NCI-H2196 treated with DMSO at 0.1 percent for 48 hours (cell line): ENCODE results near the gene DOK4.
"Not testable (repeated sequence)": the region's sequence is repeated elsewhere in the genome, so short reads cannot be mapped to it uniquely, and the experiment has no call there.

Source experiments
- DNase-seq: peaks from one replicate; lab custom pipeline; 2025; ENCODE audit not compliant: unreplicated experiment; lab: John Stamatoyannopoulos, UW

Gene DOK4

GRCh38 chr16:57452021-57452420 lies 34.3 kb downstream of the DOK4 start:
- DNase-seq, result no peak

GRCh38 chr16:57447186-57447962 lies 38.9 kb downstream of the DOK4 start, which contains the start of the genes CIAPIN1 and COQ9:
Gene CIAPIN1 (minus strand): TSS chr16:57447385. CDS start chr16:57440928, 6,457 bp downstream.
Gene COQ9 (plus strand): TSS chr16:57447479. CDS start chr16:57447506, 27 bp downstream.
- DNase-seq, result peak; percentile 47

- DNase-seq, result no peak
Measured at GRCh38 chr16:57446531-57447185, 39.6 kb downstream of the DOK4 start.

GRCh38 chr16:57445510-57445909 lies 40.8 kb downstream of the DOK4 start:
- no peak for DNase-seq

GRCh38 chr16:57444711-57445110 lies 41.6 kb downstream of the DOK4 start:
- DNase-seq, result no peak

- DNase-seq, result not testable (repeated sequence)
Measured at GRCh38 chr16:57440551-57440950, 45.7 kb downstream of the DOK4 start.

DNA sequence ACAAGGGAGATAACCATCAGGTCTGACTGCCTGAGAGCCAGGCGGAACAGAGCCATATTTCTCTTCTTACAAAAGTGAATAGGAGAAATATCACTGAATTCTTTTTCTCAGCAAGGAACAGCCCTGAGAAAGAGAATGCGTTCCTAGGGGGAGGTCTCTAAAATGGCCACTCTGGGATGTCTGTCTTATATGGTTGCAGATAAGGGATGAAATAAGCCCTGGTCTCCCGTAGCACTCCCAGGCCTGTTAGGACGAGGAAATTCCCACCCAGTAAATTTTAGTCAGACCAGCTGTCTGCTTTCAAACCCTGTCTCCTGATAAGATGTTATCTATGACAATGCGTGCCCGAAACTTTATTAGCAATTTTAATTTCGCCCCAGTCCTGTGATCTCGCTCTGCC lies 46.3 kb downstream of the DOK4 start:
- not testable (repeated sequence) for DNase-seq

DNA sequence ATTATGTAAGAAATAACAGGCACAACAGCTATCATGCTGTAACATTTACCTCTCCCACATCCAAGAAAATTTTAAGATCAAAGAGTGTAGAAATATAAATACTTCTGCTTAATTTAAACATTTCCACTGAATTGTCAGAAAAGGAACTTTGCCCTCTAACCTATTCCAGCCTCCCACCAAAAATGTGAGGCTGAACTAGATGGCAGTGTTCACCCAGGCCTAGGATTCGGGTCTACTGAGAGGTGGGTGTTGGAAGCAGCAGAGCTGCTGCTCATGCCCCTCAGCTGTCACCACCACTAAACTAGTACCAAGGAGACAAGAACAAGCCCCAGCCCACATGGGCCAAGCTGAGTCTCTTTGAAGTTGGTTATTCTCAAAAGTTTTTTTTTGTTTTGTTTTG lies 50.5 kb downstream of the DOK4 start:
- DNase-seq, result no peak

GRCh38 chr16:57434003-57434402 lies 52.3 kb downstream of the DOK4 start:
- no peak for DNase-seq

DNA sequence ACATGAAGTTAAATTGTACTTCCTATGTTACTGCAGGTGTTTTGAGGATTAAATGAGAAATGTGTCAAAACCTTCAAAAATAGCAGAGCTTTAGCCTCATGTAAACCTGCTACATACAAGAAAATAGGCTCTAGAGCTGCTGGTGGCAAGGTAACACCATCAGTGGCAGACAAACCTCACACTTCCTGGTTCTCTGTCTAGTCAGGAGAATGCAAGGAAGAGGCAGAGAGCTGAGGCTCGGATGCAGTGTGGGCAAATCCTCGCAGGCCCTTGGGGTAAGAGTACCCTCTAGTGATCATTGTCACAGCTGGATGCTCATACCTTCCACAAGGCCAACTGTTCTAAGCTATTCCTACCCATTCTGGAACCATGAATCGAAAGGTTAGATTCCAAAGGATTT lies 53.3 kb downstream of the DOK4 start:
- no peak for DNase-seq

DNA sequence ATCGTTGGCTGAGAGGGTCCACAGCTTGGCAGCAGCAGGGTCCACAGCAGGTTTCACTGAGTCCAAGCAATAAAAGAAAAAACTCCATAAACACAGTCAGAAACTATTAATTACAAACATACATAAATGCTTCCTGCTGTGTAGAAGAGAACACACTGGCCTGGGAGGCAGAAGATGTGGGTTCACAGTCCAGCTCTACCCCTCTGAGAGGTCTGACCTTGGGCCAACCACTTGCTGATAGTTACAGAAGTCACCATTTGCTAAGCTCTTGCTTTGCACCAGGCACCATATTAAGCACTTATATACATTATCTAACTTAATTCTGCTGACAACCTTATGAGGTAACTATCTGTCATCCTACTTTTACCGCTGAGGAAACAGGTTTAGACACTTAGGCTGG lies 53.8 kb downstream of the DOK4 start:
- DNase-seq, result no peak

- no peak for DNase-seq
Measured at GRCh38 chr16:57430955-57431354, 55.3 kb downstream of the DOK4 start.

DNA sequence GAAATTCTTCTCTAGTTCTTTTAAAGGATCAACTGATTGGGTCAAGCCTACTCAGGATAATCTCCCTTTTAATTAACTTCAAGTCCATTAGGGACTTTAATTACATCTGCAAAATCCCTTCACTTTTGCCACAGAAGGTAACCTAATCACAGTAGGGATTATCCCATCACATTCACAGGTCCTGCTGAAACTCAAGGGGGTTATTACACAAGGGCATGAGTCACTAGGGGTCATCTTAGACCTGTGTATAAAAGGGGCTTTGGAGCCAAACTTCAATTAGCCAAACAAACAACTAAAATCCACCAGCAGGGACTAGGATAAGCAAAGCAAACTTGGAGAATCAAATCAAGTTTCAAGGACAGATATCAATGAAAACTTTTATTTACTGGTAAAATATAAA lies 58.5 kb downstream of the DOK4 start:
- no peak for DNase-seq

- DNase-seq, result no peak
Measured at GRCh38 chr16:57427307-57427706, 59.0 kb downstream of the DOK4 start.

GRCh38 chr16:57426356-57426755 lies 59.9 kb downstream of the DOK4 start:
- DNase-seq, result no peak

DNA sequence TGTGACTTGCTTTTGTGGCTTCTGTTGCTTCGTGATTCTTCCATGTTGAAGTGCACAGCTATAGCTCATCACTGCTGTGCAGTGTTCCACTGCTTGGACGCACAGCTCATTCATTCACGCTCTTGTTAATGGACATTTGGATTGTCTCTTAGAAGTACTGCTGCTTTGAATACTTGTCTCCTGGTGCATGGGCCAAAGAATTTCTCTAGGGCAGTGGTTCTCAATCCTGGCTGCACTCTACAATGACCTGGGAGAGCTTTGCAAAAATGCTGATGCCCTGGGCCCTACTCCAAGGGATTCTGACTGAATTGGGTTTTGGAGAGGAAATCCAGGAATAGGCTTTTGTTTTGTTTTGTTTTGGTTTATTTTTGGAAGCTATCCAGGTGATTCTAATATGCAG lies 61.7 kb downstream of the DOK4 start:
- no peak for DNase-seq

DNA sequence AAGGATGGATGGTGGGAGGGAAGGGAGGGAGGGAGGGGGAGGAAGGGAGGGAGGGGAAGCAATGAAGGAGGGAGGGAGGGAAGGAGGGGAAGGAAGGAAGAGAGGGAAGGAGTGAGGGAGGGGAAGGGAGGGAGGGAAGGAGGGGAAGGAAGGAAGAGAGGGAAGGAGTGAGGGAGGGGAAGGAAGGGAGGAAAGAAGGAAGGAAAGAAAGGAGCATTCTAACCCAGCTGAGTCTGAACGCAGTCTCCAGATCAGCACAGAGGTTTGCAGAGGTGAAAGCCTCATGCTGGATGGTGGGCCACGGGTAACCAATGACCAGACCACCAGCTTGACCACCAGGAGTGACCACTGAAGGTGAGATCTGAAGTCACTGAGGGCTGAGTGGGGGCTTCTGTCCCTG lies 63.1 kb downstream of the DOK4 start:
- DNase-seq, result no peak

GRCh38 chr16:57422026-57422944 lies 64.0 kb downstream of the DOK4 start:
- no peak for DNase-seq
